Measurements from ENCODE around the gene FAM13C. TPM values are rescaled to one million over a fixed set of nuclear protein-coding genes. Genes with fewer than 3 reads are reported as not detected.

Gene FAM13C
- total RNA-seq, 4 donors from 2014 or later = 45.1 to 62.9 (median 53.1) TPM

DNA sequence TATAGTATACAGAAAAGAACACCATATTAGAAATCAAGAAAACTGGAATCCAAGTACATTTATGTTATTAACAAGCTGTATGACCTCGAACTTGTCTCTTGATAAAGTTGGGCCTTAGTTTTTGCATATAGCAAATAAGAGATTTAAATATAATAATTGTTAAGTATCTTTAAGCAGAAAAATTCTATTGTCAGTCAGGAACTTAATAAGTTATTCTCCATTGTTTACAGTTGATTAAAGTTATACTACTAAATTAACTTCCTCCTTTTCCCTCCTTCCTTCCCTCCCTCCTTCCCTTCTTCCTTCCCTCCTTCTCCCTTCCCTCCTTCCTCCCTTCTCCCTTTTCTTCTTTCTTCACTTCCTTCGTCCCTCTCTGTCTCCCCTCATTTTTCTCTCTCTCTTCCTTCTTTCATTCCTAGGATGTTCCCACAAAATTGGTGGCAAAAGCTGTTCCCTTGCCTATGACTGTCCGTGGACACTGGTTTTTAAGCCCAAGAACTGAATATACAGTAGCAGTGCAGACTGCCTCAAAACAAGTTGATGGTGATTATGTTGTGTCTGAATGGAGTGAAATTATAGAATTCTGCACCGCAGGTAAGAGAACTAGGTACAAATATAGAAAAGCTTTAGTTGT lies 126.2 kb downstream of the FAM13C start:
- Histone ChIP-seq H3K27me3 (no peaks in the 10 kb centered on the region), H3K4me1 (peaks cover 5 to 23% (median 15%) of the 10 kb centered on the region in 4 donors), H3K4me3 (no peak overlapping the region), H3K9me3 (no peaks in the 10 kb centered on the region), H3K27ac (replicated peaks in 1 of 4) (no peak overlapping the region), H3K36me3 (no peaks in the 10 kb centered on the region)
- 87% methylated on average over 4 of the region's 4 CpGs for WGBS
- DNase-seq (ENCODE audit: extremely low spot score) = no peak
- TF ChIP-seq EP300 (IDR thresholded peaks at IDR 0.05) = no peak
- TF ChIP-seq, protein P1, sequence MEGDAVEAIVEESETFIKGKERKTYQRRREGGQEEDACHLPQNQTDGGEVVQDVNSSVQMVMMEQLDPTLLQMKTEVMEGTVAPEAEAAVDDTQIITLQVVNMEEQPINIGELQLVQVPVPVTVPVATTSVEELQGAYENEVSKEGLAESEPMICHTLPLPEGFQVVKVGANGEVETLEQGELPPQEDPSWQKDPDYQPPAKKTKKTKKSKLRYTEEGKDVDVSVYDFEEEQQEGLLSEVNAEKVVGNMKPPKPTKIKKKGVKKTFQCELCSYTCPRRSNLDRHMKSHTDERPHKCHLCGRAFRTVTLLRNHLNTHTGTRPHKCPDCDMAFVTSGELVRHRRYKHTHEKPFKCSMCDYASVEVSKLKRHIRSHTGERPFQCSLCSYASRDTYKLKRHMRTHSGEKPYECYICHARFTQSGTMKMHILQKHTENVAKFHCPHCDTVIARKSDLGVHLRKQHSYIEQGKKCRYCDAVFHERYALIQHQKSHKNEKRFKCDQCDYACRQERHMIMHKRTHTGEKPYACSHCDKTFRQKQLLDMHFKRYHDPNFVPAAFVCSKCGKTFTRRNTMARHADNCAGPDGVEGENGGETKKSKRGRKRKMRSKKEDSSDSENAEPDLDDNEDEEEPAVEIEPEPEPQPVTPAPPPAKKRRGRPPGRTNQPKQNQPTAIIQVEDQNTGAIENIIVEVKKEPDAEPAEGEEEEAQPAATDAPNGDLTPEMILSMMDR (IDR thresholded peaks at IDR 0.05) = no peak
- no peak for TF ChIP-seq POLR2A (IDR thresholded peaks at IDR 0.05; ENCODE audit: low read depth)
- TF ChIP-seq POLR2AphosphoS5 (IDR thresholded peaks at IDR 0.05) = no peak
- intact Hi-C loops (cut with DNase I) = loop anchor here (5.0 to 10.0 kb wide), 3 partner anchors 231 to 569 kb away; no protein-coding TSS in a partner anchor

DNA sequence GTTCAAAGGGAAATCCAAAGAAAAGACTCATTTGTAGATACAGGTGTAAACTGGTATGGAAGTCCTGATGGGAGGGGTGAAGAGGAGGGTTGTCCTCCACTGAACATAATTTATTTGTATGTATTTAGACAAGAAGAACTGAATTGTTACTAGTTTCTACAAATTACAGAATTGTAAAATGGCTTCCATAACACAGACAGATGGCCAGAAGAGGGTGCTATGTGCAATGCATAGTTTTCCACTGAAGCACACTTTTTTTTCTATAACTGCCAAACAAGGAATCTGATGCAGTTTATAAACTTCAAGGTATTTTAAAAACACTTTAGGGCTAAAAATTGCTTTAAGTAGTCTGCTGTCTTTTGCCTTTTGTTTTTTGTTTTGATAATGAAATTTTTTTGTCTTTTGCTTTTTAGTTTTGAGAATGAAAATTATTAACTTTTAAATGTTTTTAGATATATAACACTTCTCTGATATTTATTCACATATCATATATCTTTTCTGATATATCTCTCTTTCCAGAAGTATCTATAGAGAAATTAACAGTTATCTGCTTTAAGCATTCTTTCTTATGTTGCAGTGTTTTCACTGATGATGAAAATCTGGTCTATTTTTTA lies 127.4 kb downstream of the FAM13C start:
- no peaks in the 10 kb centered on the region for H3K36me3 ChIP-seq
- peaks cover 0 to 11% (median 5%) of the 10 kb centered on the region in 4 donors for H3K4me1 ChIP-seq
- no peaks in the 10 kb centered on the region for H3K9me3 ChIP-seq
- DNase-seq (ENCODE audit: extremely low spot score) = no peak
- H3K27me3 ChIP-seq = no peaks in the 10 kb centered on the region
- intact Hi-C loops (cut with DNase I) = loop anchor here (5.0 to 10.0 kb wide), 4 partner anchors 232 to 570 kb away; no protein-coding TSS in a partner anchor
- TF ChIP-seq POLR2A (IDR thresholded peaks at IDR 0.05; ENCODE audit: low read depth) (no peak), POLR2AphosphoS5 (IDR thresholded peaks at IDR 0.05) (no peak)
- TF ChIP-seq, protein P1 (IDR thresholded peaks at IDR 0.05) = peak; percentile 48 to 61 (median 55)
- H3K4me3 ChIP-seq = no peak overlapping the region
- no peak overlapping the region for H3K27ac ChIP-seq (replicated peaks in 1 of 4)

DNA sequence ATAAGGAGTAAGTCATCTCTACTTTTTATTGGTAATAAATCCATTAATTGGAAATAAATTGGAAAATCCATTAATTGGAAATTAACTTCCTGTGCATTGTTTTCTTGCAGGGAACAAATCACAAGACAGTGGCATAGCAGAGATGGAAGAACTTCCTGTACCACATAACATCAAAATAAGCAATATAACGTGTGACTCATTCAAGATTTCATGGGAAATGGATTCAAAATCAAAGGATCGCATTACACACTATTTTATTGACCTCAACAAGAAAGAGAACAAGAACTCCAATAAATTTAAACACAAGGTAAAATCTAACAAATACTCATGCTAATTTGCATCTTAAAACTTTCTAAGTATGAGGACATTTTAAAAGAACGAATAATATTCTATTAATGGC lies 128.2 kb downstream of the FAM13C start:
- no peaks in the 10 kb centered on the region for H3K27me3 ChIP-seq
- no peak overlapping the region for H3K4me3 ChIP-seq
- H3K4me1 ChIP-seq = peaks cover 0 to 11% (median 5%) of the 10 kb centered on the region in 4 donors
- 91% methylated on average over 3 of the region's 3 CpGs for WGBS
- TF ChIP-seq, protein P1 (IDR thresholded peaks at IDR 0.05) = no peak
- TF ChIP-seq EP300 (IDR thresholded peaks at IDR 0.05) (no peak), POLR2A (IDR thresholded peaks at IDR 0.05; ENCODE audit: low read depth) (no peak), POLR2AphosphoS5 (IDR thresholded peaks at IDR 0.05) (no peak)
- intact Hi-C loops (cut with DNase I) = loop anchor here (5.0 to 10.0 kb wide), 3 partner anchors 282 to 571 kb away; no protein-coding TSS in a partner anchor
- H3K36me3 ChIP-seq = no peaks in the 10 kb centered on the region
- no peak for DNase-seq (ENCODE audit: extremely low spot score)
- no peak overlapping the region for H3K27ac ChIP-seq (replicated peaks in 1 of 4)
- H3K9me3 ChIP-seq = no peaks in the 10 kb centered on the region

DNA sequence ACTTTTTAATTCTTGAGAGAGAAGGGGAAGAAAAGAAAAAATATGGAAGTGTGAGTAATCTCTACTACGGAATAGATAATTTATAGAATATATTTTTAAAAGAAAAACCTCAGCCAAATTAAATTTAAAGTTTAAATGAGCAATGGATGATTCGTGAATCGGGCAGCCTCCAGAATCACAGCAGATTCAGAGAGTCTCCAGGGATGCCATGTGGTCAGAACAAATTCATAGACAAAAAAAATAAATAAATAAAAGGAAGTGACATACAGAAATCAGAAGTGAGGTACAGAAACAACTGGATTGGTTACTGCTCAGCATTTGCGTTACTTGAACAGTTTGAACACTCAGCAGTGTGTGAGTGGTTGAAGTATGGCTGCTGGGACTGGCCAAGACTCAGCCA lies 132.9 kb downstream of the FAM13C start:
- Histone ChIP-seq H3K4me1 (no peaks in the 10 kb centered on the region), H3K27ac (replicated peaks in 1 of 4) (no peak overlapping the region), H3K9me3 (no peaks in the 10 kb centered on the region), H3K36me3 (no peaks in the 10 kb centered on the region), H3K4me3 (no peak overlapping the region), H3K27me3 (no peaks in the 10 kb centered on the region)
- intact Hi-C loops (cut with DNase I) = no loop called here
- DNase-seq (ENCODE audit: extremely low spot score) = no peak
- TF ChIP-seq POLR2AphosphoS5 (IDR thresholded peaks at IDR 0.05) = no peak
- TF ChIP-seq, protein P1 (IDR thresholded peaks at IDR 0.05) = no peak
- no peak for TF ChIP-seq EP300 (IDR thresholded peaks at IDR 0.05)
- TF ChIP-seq POLR2A (IDR thresholded peaks at IDR 0.05; ENCODE audit: low read depth) = no peak
- WGBS = 93% methylated on average over 4 of the region's 4 CpGs

All from esophagus muscularis mucosa (tissue), 4 donors.